ENCODE results near the gene GPC6. TPM values are rescaled to one million over a fixed set of nuclear protein-coding genes. Genes with fewer than 3 reads are reported as not detected.

GPC6 gene
- total and polyA plus RNA-seq, 12 donors: 0.15 to 5.4 (median 2.5) TPM

DNA sequence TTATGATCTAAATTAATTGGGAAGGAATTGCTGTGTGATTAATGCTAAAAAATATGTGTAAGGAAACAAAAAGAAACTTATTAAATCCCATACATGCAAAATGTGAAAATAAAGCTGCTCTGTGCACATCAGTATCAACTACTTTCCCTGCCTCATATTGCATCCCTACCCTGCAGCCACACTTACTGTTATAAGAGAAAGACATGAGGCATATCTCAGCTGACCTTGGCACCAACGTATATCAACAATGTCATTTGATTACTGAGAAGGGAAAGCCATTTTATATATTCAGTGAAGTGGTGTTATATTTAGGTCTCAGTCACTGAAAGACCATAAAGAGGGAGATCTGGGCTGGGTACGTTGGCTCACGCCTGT, 585.1 kb downstream of the GPC6 start:
- no peak overlapping the region for H3K27ac ChIP-seq
- TF ChIP-seq, protein P1, sequence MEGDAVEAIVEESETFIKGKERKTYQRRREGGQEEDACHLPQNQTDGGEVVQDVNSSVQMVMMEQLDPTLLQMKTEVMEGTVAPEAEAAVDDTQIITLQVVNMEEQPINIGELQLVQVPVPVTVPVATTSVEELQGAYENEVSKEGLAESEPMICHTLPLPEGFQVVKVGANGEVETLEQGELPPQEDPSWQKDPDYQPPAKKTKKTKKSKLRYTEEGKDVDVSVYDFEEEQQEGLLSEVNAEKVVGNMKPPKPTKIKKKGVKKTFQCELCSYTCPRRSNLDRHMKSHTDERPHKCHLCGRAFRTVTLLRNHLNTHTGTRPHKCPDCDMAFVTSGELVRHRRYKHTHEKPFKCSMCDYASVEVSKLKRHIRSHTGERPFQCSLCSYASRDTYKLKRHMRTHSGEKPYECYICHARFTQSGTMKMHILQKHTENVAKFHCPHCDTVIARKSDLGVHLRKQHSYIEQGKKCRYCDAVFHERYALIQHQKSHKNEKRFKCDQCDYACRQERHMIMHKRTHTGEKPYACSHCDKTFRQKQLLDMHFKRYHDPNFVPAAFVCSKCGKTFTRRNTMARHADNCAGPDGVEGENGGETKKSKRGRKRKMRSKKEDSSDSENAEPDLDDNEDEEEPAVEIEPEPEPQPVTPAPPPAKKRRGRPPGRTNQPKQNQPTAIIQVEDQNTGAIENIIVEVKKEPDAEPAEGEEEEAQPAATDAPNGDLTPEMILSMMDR (IDR thresholded peaks at IDR 0.05): no peak
- ATAC-seq: no peak
- no peak for DNase-seq
- H3K4me3 ChIP-seq: no peak overlapping the region
- intact Hi-C loops (cut with DNase I): no loop called here
- H3K9me3 ChIP-seq: no peaks in the 10 kb centered on the region
- WGBS, 2 donors: 50 to 69% methylated on average over 3 of the region's 3 CpGs
- no peaks in the 10 kb centered on the region for H3K27me3 ChIP-seq
- no peaks in the 10 kb centered on the region for H3K36me3 ChIP-seq
- H3K4me1 ChIP-seq: no peaks in the 10 kb centered on the region

DNA sequence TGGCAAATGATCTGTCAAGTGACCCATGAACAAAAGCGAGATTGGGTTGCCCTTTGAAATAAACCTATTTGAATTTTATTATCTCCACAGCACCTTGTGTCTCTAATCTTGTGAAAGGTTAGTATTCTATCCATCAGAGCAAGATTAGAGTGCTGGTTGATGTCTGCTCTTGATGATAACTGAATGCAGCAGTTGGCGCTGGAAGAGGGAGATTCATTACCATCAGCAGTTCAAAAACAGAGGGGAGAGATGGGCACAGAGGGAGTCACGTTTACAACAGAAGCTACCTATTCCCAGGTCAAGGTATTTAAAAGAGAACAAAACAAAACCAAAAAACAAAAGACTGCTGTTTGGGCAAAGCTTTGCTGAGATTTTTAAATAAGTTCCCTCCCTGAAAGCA, 588.1 kb downstream of the GPC6 start:
- TF ChIP-seq, protein P1 (IDR thresholded peaks at IDR 0.05): no peak
- H3K9me3 ChIP-seq: no peaks in the 10 kb centered on the region
- H3K4me3 ChIP-seq: no peak overlapping the region
- no peaks in the 10 kb centered on the region for H3K36me3 ChIP-seq
- H3K4me1 ChIP-seq: no peaks in the 10 kb centered on the region
- ATAC-seq (no peak), DNase-seq (no peak)
- no peak overlapping the region for H3K27ac ChIP-seq
- intact Hi-C loops (cut with DNase I): no loop called here
- 78 to 80% methylated on average over 3 of the region's 3 CpGs for WGBS, 2 donors
- H3K27me3 ChIP-seq: no peaks in the 10 kb centered on the region

DNA sequence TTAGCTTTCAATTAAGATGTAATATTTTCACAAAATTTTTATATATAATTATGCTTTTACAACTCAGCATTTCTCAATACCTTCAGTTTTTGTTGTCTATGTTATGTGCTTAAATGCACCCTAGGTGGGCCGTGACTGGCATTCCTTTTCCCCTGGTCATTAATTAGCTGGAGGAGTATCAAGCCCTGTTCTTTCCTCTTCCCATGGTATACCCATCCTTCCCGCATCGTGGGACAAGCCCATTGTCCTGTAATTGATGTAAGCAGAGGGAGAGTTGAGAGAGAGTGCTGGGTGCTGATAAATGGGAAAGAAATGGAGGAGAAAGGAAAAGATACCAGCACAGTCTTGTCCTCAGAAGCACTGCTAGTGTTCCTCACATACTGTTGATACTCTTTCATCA, 591.7 kb downstream of the GPC6 start:
- no peak for DNase-seq
- TF ChIP-seq, protein P1 (IDR thresholded peaks at IDR 0.05): no peak
- H3K9me3 ChIP-seq: no peaks in the 10 kb centered on the region
- H3K27me3 ChIP-seq: no peaks in the 10 kb centered on the region
- no peaks in the 10 kb centered on the region for H3K4me1 ChIP-seq
- no peak overlapping the region for H3K4me3 ChIP-seq
- intact Hi-C loops (cut with DNase I): no loop called here
- WGBS, 2 donors: 86 to 98% methylated on average over 3 of the region's 3 CpGs
- ATAC-seq: no peak
- H3K27ac ChIP-seq: no peak overlapping the region
- no peaks in the 10 kb centered on the region for H3K36me3 ChIP-seq

DNA sequence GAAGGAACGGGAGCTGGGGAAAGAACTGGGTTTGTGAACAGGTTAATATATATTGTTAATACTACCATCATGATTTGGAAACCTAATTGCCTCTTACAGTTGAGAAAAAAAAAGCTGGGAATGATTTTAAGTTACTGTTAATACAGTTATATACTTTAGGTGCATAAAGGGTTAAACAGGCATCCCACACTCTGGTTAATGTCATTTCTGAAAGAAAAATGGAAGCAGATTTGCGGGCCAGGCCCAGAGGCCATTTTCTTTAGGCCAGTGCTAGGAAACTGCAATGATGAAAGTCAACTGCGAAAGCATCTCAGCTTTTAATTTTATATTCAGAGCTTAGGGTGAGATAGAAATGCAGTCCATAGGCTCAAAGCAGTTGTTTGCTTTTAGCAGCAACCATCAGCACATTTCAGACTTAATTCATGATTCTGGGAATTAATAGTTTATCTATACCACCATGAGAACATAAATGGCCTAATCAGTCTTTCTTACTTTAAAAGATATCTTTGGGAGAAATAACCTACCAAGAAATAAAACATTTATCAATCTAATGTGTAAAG, 592.8 kb downstream of the GPC6 start:
- Histone ChIP-seq H3K4me3 (no peak overlapping the region), H3K27ac (no peak overlapping the region), H3K27me3 (no peaks in the 10 kb centered on the region), H3K4me1 (no peaks in the 10 kb centered on the region), H3K9me3 (no peaks in the 10 kb centered on the region), H3K36me3 (no peaks in the 10 kb centered on the region)
- TF ChIP-seq, protein P1 (IDR thresholded peaks at IDR 0.05): no peak
- no peak for DNase-seq
- no peak for ATAC-seq
- 71 to 80% methylated on average over 3 of the region's 3 CpGs for WGBS, 2 donors
- intact Hi-C loops (cut with DNase I): no loop called here

Data from heart right ventricle (tissue), 16 donors.